HepG2 (cell line): ENCODE measurements around the gene OGFOD3. TPM values are rescaled to one million over a fixed set of nuclear protein-coding genes. Genes with fewer than 3 reads are reported as not detected.

Experiments used
- AKAP8 ChIP-seq: sonication (generic); formaldehyde crosslinking; IDR thresholded peaks from 2 replicates; pipeline ENCODE4 v1.5.1; 2020; ENCODE audit warnings: mild to moderate bottlenecking, missing genetic modification reagents
- CEBPG ChIP-seq: IDR thresholded peaks from 2 replicates; pipeline ENCODE4 v1.6.1; 2016
- ELF3 ChIP-seq: IDR thresholded peaks from 2 replicates; pipeline ENCODE4 v1.6.1; 2016; ENCODE audit warnings: missing genetic modification reagents, missing compliant biosample characterization
- KDM5B ChIP-seq: sonication (generic); formaldehyde crosslinking; IDR thresholded peaks from 2 replicates; pipeline ENCODE4 v1.4.0; 2020; ENCODE audit warnings: missing genetic modification reagents, mild to moderate bottlenecking, borderline replicate concordance
- MEF2D ChIP-seq: sonication (generic); formaldehyde crosslinking; IDR thresholded peaks from 2 replicates; pipeline ENCODE4 v1.5.1; 2020; ENCODE audit warnings: mild to moderate bottlenecking, missing genetic modification reagents
- RAD51 ChIP-seq: fragments of 450-650 bp; IDR thresholded peaks from 2 replicates; pipeline ENCODE4 v1.6.1; 2016; ENCODE audit warnings: borderline replicate concordance
- RBFOX2 ChIP-seq: fragments of 200-400 bp; formaldehyde crosslinking; IDR thresholded peaks from 2 replicates; pipeline ENCODE4 v1.6.1; 2017; ENCODE audit warnings: low read depth, mild to moderate bottlenecking, low read length
- SIX4 ChIP-seq: sonication (generic); formaldehyde crosslinking; IDR thresholded peaks from 2 replicates; pipeline ENCODE4 v1.4.0; 2020; ENCODE audit warnings: missing genetic modification reagents
- ZFYVE20 ChIP-seq: sonication (generic); formaldehyde crosslinking; IDR thresholded peaks from 2 replicates; pipeline ENCODE4 v1.8.0; 2023; ENCODE audit warnings: low read depth, mild to moderate bottlenecking, moderate library complexity, missing genetic modification reagents, borderline replicate concordance
- ZNF20 ChIP-seq: sonication (generic); formaldehyde crosslinking; IDR thresholded peaks from 2 replicates; pipeline ENCODE4 v1.4.0; 2020; ENCODE audit warnings: mild to moderate bottlenecking, moderate library complexity, missing genetic modification reagents
- ZNF263 ChIP-seq: sonication (generic); formaldehyde crosslinking; IDR thresholded peaks from 2 replicates; pipeline ENCODE4 v1.4.0; 2020; ENCODE audit warnings: missing genetic modification reagents
- ZNF557 ChIP-seq: sonication (generic); formaldehyde crosslinking; IDR thresholded peaks from 2 replicates; pipeline ENCODE4 v1.4.0; 2020; ENCODE audit warnings: missing genetic modification reagents
- ZNF644 ChIP-seq: IDR thresholded peaks from 2 replicates; pipeline ENCODE4 v1.6.1; 2016; ENCODE audit warnings: low read depth
- ZNF7 ChIP-seq: IDR thresholded peaks from 2 replicates; pipeline ENCODE4 v1.6.1; 2016; ENCODE audit warnings: missing biosample characterization, missing genetic modification reagents
- ZSCAN12 ChIP-seq: sonication (generic); formaldehyde crosslinking; IDR thresholded peaks from 2 replicates; pipeline ENCODE4 v1.9.0; 2021; ENCODE audit warnings: mild to moderate bottlenecking, missing genetic modification reagents
- polyA plus RNA-seq, 8 experiments: library from polyadenylated mRNA; depleted of rRNA in 3 of 8; stranded (reverse) in 7 of 8; unstranded in 1 of 8; fragments of >200 nt; fragmentation: Illumina TruSeq in 4 of 8; extraction: Trizol in 4 of 8; gene quantifications; 2 replicates each; pipeline versions ENCODE4 v1.2.1 to v1.2.3, GENCODE V29; 2011 to 2016; ENCODE audit warnings: low read depth in 4 of 8, missing spikeins in 1 of 8, mixed read lengths in 1 of 8; ENCODE audit not compliant: insufficient read depth in 1 of 8
- total RNA-seq, 5 experiments: library from RNA; depleted of rRNA; stranded (reverse); fragments of >200 nt; fragmentation: Illumina TruSeq; extraction: Trizol; gene quantifications; 2 replicates each; pipeline ENCODE4 v1.2.3, GENCODE V29; 2016; ENCODE audit warnings: low read depth in 1 of 5
- TF ChIP-seq, protein P1 (sequence below): sonication (generic); formaldehyde crosslinking; IDR thresholded peaks from 2 replicates; pipeline ENCODE4 v1.8.1; 2023; ENCODE audit warnings: mild to moderate bottlenecking, moderate library complexity, missing genetic modification reagents
- TF ChIP-seq, protein P2 (sequence below): IDR thresholded peaks from 2 replicates; pipeline ENCODE4 v1.6.1; 2016; ENCODE audit warnings: missing biosample characterization, missing genetic modification reagents, low read depth
- TF ChIP-seq, protein P3 (sequence below): sonication (generic); formaldehyde crosslinking; IDR thresholded peaks from 2 replicates; pipeline ENCODE4 v1.4.0; 2020; ENCODE audit warnings: missing genetic modification reagents, borderline replicate concordance
- TF ChIP-seq, protein P4 (sequence below), 2 experiments: IDR thresholded peaks; 2 replicates each; pipeline ENCODE4 v1.6.1; 2011 to 2012; ENCODE audit warnings: low read length in 2 of 2, borderline replicate concordance in 1 of 2, low read depth in 1 of 2, mild to moderate bottlenecking in 1 of 2, moderate library complexity in 1 of 2

OGFOD3 gene
- total and polyA plus RNA-seq, 2 of the 13 experiments (the other 11 are each of a cell fraction or from before 2014, with no cell fraction given), result 40.0 to 42.1 TPM

GRCh38 chr17:82418001-82418986 is at the start of gene OGFOD3, which contains the start of gene HEXD (continued):
- TF ChIP-seq CEBPG (CRISPR knock-in tag) (no peak), KDM5B (peak; percentile 89; the same call in 1 of the 2 replicates), ZSCAN12 (CRISPR knock-in tag) (peak; percentile 68; the same call in 1 of the 2 replicates), RAD51 (no peak), ZNF557 (CRISPR knock-in tag) (no peak), ELF3 (CRISPR knock-in tag) (peak; percentile 70), ZNF20 (CRISPR knock-in tag) (no peak), ZNF7 (no peak), SIX4 (CRISPR knock-in tag) (no peak), ZNF644 (CRISPR knock-in tag) (no peak), MEF2D (CRISPR knock-in tag) (no peak), RBFOX2 (peak; percentile 98), ZFYVE20 (CRISPR knock-in tag) (no peak; the same call in 1 of the 2 replicates), ZNF263 (CRISPR knock-in tag) (no peak), AKAP8 (CRISPR knock-in tag) (peak; percentile 63; the same call in 1 of the 2 replicates)
- TF ChIP-seq, protein P1, sequence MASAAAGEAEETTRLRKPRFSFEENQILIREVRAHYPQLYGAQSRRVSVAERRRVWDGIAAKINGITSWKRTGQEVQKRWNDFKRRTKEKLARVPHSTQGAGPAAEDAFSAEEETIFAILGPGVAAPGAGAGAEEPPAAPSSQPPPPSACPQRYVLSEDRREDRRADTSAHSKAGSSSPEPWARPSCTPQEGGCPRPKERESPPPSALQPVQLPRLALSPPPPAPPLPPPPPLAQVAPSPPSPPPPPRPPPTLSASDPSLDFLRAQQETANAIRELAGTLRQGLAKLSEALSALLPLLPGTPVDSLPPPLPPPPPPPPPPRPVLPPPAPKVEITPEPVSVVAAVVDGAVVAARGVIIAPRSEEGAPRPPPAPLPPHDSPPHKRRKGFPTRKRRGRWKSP, result peak; percentile 55
- TF ChIP-seq, protein P2, sequence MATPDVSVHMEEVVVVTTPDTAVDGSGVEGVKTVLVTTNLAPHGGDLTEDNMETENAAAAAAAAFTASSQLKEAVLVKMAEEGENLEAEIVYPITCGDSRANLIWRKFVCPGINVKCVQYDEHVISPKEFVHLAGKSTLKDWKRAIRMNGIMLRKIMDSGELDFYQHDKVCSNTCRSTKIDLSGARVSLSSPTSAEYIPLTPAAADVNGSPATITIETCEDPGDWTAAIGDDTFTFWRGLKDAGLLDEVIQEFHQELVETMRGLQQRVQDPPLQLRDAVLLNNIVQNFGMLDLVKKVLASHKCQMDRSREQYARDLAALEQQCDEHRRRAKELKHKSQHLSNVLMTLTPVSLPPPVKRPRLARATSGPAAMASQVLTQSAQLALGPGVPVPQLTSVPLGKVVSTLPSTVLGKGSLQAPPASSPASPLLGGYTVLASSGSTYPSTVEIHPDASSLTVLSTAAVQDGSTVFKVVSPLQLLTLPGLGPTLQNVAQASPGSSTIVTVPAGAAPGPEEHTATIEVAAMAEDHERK (CRISPR knock-in tag), result peak; percentile 43
- TF ChIP-seq, protein P3, sequence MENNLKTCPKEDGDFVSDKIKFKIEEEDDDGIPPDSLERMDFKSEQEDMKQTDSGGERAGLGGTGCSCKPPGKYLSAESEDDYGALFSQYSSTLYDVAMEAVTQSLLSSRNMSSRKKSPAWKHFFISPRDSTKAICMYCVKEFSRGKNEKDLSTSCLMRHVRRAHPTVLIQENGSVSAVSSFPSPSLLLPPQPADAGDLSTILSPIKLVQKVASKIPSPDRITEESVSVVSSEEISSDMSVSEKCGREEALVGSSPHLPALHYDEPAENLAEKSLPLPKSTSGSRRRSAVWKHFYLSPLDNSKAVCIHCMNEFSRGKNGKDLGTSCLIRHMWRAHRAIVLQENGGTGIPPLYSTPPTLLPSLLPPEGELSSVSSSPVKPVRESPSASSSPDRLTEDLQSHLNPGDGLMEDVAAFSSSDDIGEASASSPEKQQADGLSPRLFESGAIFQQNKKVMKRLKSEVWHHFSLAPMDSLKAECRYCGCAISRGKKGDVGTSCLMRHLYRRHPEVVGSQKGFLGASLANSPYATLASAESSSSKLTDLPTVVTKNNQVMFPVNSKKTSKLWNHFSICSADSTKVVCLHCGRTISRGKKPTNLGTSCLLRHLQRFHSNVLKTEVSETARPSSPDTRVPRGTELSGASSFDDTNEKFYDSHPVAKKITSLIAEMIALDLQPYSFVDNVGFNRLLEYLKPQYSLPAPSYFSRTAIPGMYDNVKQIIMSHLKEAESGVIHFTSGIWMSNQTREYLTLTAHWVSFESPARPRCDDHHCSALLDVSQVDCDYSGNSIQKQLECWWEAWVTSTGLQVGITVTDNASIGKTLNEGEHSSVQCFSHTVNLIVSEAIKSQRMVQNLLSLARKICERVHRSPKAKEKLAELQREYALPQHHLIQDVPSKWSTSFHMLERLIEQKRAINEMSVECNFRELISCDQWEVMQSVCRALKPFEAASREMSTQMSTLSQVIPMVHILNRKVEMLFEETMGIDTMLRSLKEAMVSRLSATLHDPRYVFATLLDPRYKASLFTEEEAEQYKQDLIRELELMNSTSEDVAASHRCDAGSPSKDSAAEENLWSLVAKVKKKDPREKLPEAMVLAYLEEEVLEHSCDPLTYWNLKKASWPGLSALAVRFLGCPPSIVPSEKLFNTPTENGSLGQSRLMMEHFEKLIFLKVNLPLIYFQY, result no peak
- TF ChIP-seq, protein P4, sequence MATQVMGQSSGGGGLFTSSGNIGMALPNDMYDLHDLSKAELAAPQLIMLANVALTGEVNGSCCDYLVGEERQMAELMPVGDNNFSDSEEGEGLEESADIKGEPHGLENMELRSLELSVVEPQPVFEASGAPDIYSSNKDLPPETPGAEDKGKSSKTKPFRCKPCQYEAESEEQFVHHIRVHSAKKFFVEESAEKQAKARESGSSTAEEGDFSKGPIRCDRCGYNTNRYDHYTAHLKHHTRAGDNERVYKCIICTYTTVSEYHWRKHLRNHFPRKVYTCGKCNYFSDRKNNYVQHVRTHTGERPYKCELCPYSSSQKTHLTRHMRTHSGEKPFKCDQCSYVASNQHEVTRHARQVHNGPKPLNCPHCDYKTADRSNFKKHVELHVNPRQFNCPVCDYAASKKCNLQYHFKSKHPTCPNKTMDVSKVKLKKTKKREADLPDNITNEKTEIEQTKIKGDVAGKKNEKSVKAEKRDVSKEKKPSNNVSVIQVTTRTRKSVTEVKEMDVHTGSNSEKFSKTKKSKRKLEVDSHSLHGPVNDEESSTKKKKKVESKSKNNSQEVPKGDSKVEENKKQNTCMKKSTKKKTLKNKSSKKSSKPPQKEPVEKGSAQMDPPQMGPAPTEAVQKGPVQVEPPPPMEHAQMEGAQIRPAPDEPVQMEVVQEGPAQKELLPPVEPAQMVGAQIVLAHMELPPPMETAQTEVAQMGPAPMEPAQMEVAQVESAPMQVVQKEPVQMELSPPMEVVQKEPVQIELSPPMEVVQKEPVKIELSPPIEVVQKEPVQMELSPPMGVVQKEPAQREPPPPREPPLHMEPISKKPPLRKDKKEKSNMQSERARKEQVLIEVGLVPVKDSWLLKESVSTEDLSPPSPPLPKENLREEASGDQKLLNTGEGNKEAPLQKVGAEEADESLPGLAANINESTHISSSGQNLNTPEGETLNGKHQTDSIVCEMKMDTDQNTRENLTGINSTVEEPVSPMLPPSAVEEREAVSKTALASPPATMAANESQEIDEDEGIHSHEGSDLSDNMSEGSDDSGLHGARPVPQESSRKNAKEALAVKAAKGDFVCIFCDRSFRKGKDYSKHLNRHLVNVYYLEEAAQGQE (IDR thresholded peaks at IDR 0.05; ENCODE audit: borderline replicate concordance in 1 of 2, low read depth in 1 of 2, low read length in 2 of 2), result peak in 1 of 2 experiments; percentile 42; a peak in 3 of 4 replicates
